Activated CD4-positive, alpha-beta T cell treated with anti-CD3 and anti-CD28 coated beads, Interleukin-2, Interleukin-4, amounts not matched to agents 100 ng/mL and 50 ng/mL, durations not matched to agents 16 hours and 8 hours (primary cell): ENCODE measurements around the gene CYTH4.
A peak's percentile ranks its signal among the peaks of the same experiment; 100 is the strongest.

ENCODE experiments used
- DNase-seq: peaks from one replicate; pipeline ENCODE4 v3.0.0-alpha.2; 2020; ENCODE audit warnings: low spot score

The CYTH4 gene

GRCh38 chr22:37291559-37292298 is 9.4 kb downstream of the CYTH4 start:
- no peak for DNase-seq

- no peak for DNase-seq
Observed at GRCh38 chr22:37292641-37293040, 10.3 kb downstream of the CYTH4 start.

- DNase-seq, result no peak
Observed at GRCh38 chr22:37293172-37293571, 10.9 kb downstream of the CYTH4 start.

GRCh38 chr22:37294747-37295146 is 12.4 kb downstream of the CYTH4 start:
- DNase-seq, result no peak

- no peak for DNase-seq
Observed at GRCh38 chr22:37295213-37295886, 13.0 kb downstream of the CYTH4 start.

- DNase-seq, result no peak
Observed at GRCh38 chr22:37295946-37296345, 13.6 kb downstream of the CYTH4 start.

- DNase-seq, result no peak
Observed at GRCh38 chr22:37298748-37299495, 16.6 kb downstream of the CYTH4 start.

GRCh38 chr22:37299969-37300509 is 17.7 kb downstream of the CYTH4 start:
- DNase-seq, result no peak

- DNase-seq, result peak; percentile 50
Observed at GRCh38 chr22:37300551-37301017, 18.3 kb downstream of the CYTH4 start.

- no peak for DNase-seq
Observed at GRCh38 chr22:37301144-37301830, 19.0 kb downstream of the CYTH4 start.

- no peak for DNase-seq
Observed at GRCh38 chr22:37302674-37303555, 20.6 kb downstream of the CYTH4 start.

GRCh38 chr22:37303821-37304274 is 21.5 kb downstream of the CYTH4 start:
- peak; percentile 79 for DNase-seq

GRCh38 chr22:37304595-37305343 is 22.5 kb downstream of the CYTH4 start:
- no peak for DNase-seq

GRCh38 chr22:37305887-37306286 is 23.6 kb downstream of the CYTH4 start:
- no peak for DNase-seq

- no peak for DNase-seq
Observed at GRCh38 chr22:37306494-37306829, 24.2 kb downstream of the CYTH4 start.

- DNase-seq, result no peak
Observed at GRCh38 chr22:37308385-37309200, 26.3 kb downstream of the CYTH4 start.

GRCh38 chr22:37309211-37310074 is 27.1 kb downstream of the CYTH4 start:
- peak; percentile 78 for DNase-seq

GRCh38 chr22:37310075-37310606 is 27.8 kb downstream of the CYTH4 start:
- DNase-seq, result no peak
